GM23338 (cell line): ENCODE data around the gene MT4. TPM values are rescaled to one million over a fixed set of nuclear protein-coding genes. Genes with fewer than 3 reads are reported as not detected.

Experiments
- ATAC-seq: fragments of 200-7000 bp; cut with Tn5 transposase; 3 replicates; pipeline ENCODE4 v1.9.1; 2020
- DNase-seq: peaks from one replicate; pipeline ENCODE4 v3.0.0-alpha.2; 2015; ENCODE audit warnings: low spot score
- H2AFZ ChIP-seq: fragments of 200-600 bp; sonication (generic); 2 replicates; pipeline ENCODE4 v1.8.0; 2016; ENCODE audit warnings: antibody characterized with exemption, mild to moderate bottlenecking, moderate library complexity
- H3F3A ChIP-seq: fragments of 200-600 bp; sonication (generic); replicated peaks from 2 replicates; pipeline ENCODE4 v1.8.0; 2017; ENCODE audit warnings: antibody characterized with exemption, mixed run types, low read depth
- H3K27ac ChIP-seq: fragments of 200-600 bp; sonication (generic); 2 replicates; pipeline ENCODE4 v1.6.1; 2016; ENCODE audit warnings: low read depth
- H3K27me3 ChIP-seq: fragments of 200-600 bp; sonication (generic); 2 replicates; pipeline ENCODE4 v1.8.0; 2016; ENCODE audit warnings: mild to moderate bottlenecking, mixed run types, moderate library complexity; ENCODE audit not compliant: insufficient read depth
- H3K36me3 ChIP-seq: fragments of 200-600 bp; sonication (generic); 2 replicates; pipeline ENCODE4 v1.8.0; 2016; ENCODE audit warnings: mild to moderate bottlenecking; ENCODE audit not compliant: insufficient read depth
- H3K4me1 ChIP-seq: fragments of 200-600 bp; sonication (generic); 2 replicates; pipeline ENCODE4 v1.8.0; 2016; ENCODE audit warnings: mild to moderate bottlenecking, moderate library complexity; ENCODE audit not compliant: insufficient read depth
- H3K4me2 ChIP-seq: fragments of 200-600 bp; sonication (generic); 2 replicates; pipeline ENCODE4 v1.7.1; 2017; ENCODE audit warnings: mixed run types
- H3K4me3 ChIP-seq: fragments of 200-600 bp; sonication (generic); 2 replicates; pipeline ENCODE4 v1.6.1; 2016; ENCODE audit warnings: mixed run types
- H3K79me2 ChIP-seq: fragments of 200-600 bp; sonication (generic); replicated peaks from 2 replicates; pipeline ENCODE4 v1.8.0; 2017; ENCODE audit warnings: mild to moderate bottlenecking; ENCODE audit not compliant: insufficient read depth
- H3K9me2 ChIP-seq: fragments of 200-600 bp; sonication (generic); 2 replicates; pipeline ENCODE4 v1.8.0; 2017; ENCODE audit not compliant: insufficient read depth
- H4K20me1 ChIP-seq: fragments of 200-600 bp; sonication (generic); replicated peaks from 2 replicates; pipeline ENCODE4 v1.8.0; 2017; ENCODE audit warnings: mild to moderate bottlenecking; ENCODE audit not compliant: insufficient read depth
- H3K27ac Mint-ChIP-seq: 2 replicates; pipeline ENCODE4 v1.8.0; 2020; ENCODE audit warnings: inconsistent platforms, mild to moderate bottlenecking, moderate library complexity, mixed read lengths
- H3K27me3 Mint-ChIP-seq: 3 replicates; pipeline ENCODE4 v1.8.0; 2022; ENCODE audit warnings: low read depth, mild to moderate bottlenecking, moderate library complexity, mixed read lengths, inconsistent platforms; ENCODE audit not compliant: insufficient read depth, poor library complexity
- H3K36me3 Mint-ChIP-seq: 3 replicates; pipeline ENCODE4 v1.8.0; 2021; ENCODE audit warnings: low read depth, mild to moderate bottlenecking, inconsistent platforms, moderate library complexity, mixed read lengths
- H3K4me1 Mint-ChIP-seq: 3 replicates; pipeline ENCODE4 v1.8.0; 2020; ENCODE audit warnings: mild to moderate bottlenecking, inconsistent platforms, mixed read lengths
- H3K4me3 Mint-ChIP-seq: 3 replicates; pipeline ENCODE4 v1.8.0; 2021; ENCODE audit warnings: moderate library complexity, mild to moderate bottlenecking, inconsistent platforms, mixed read lengths
- H3K9me3 Mint-ChIP-seq: 3 replicates; pipeline ENCODE4 v1.8.0; 2020; ENCODE audit warnings: moderate library complexity, mild to moderate bottlenecking, inconsistent platforms, mixed read lengths
- ETS1 ChIP-seq: IDR thresholded peaks from 2 replicates; pipeline ENCODE4 v1.6.1; 2016; ENCODE audit warnings: antibody characterized with exemption
- NANOG ChIP-seq: IDR thresholded peaks from 2 replicates; pipeline ENCODE4 v1.6.1; 2016; ENCODE audit warnings: antibody characterized with exemption, borderline replicate concordance
- POLR2AphosphoS5 ChIP-seq: IDR thresholded peaks from 2 replicates; pipeline ENCODE4 v1.6.1; 2016; ENCODE audit warnings: antibody characterized with exemption, low read depth
- ZNF114 ChIP-seq: fragments of 250-450 bp; sonication (Bioruptor Pico); IDR thresholded peaks from 2 replicates; pipeline ENCODE4 v1.5.0; 2020; ENCODE audit warnings: mild to moderate bottlenecking, moderate library complexity
- ZNF331 ChIP-seq: fragments of 250-450 bp; sonication (Bioruptor Pico); IDR thresholded peaks from 2 replicates; pipeline ENCODE4 v1.5.0; 2020; ENCODE audit warnings: low read depth, mild to moderate bottlenecking, moderate library complexity
- polyA plus RNA-seq: library from polyadenylated mRNA; unstranded; fragments of >200 nt; fragmentation: Nextera tagmentation; extraction: Ambion mirVana; gene quantifications from 2 replicates; pipeline ENCODE4 v1.2.1, GENCODE V29; 2016
- total RNA-seq: library from RNA; depleted of rRNA; stranded (reverse); fragments of >200 nt; shearing (Covaris generic); gene quantifications from 2 replicates; pipeline ENCODE4 v1.2.3, GENCODE V29; 2014
- TF ChIP-seq, protein P1 (sequence below): fragments of 250-450 bp; sonication (Bioruptor Pico); IDR thresholded peaks from 2 replicates; pipeline ENCODE4 v1.5.0; 2020; ENCODE audit warnings: mild to moderate bottlenecking, moderate library complexity

MT4 gene
- total and polyA plus RNA-seq, 2 experiments from 2014 or later, result not detected

GRCh38 chr16:56591377-56592060 is 26.6 kb downstream of the MT4 start (continued):
- TF ChIP-seq, protein P1, sequence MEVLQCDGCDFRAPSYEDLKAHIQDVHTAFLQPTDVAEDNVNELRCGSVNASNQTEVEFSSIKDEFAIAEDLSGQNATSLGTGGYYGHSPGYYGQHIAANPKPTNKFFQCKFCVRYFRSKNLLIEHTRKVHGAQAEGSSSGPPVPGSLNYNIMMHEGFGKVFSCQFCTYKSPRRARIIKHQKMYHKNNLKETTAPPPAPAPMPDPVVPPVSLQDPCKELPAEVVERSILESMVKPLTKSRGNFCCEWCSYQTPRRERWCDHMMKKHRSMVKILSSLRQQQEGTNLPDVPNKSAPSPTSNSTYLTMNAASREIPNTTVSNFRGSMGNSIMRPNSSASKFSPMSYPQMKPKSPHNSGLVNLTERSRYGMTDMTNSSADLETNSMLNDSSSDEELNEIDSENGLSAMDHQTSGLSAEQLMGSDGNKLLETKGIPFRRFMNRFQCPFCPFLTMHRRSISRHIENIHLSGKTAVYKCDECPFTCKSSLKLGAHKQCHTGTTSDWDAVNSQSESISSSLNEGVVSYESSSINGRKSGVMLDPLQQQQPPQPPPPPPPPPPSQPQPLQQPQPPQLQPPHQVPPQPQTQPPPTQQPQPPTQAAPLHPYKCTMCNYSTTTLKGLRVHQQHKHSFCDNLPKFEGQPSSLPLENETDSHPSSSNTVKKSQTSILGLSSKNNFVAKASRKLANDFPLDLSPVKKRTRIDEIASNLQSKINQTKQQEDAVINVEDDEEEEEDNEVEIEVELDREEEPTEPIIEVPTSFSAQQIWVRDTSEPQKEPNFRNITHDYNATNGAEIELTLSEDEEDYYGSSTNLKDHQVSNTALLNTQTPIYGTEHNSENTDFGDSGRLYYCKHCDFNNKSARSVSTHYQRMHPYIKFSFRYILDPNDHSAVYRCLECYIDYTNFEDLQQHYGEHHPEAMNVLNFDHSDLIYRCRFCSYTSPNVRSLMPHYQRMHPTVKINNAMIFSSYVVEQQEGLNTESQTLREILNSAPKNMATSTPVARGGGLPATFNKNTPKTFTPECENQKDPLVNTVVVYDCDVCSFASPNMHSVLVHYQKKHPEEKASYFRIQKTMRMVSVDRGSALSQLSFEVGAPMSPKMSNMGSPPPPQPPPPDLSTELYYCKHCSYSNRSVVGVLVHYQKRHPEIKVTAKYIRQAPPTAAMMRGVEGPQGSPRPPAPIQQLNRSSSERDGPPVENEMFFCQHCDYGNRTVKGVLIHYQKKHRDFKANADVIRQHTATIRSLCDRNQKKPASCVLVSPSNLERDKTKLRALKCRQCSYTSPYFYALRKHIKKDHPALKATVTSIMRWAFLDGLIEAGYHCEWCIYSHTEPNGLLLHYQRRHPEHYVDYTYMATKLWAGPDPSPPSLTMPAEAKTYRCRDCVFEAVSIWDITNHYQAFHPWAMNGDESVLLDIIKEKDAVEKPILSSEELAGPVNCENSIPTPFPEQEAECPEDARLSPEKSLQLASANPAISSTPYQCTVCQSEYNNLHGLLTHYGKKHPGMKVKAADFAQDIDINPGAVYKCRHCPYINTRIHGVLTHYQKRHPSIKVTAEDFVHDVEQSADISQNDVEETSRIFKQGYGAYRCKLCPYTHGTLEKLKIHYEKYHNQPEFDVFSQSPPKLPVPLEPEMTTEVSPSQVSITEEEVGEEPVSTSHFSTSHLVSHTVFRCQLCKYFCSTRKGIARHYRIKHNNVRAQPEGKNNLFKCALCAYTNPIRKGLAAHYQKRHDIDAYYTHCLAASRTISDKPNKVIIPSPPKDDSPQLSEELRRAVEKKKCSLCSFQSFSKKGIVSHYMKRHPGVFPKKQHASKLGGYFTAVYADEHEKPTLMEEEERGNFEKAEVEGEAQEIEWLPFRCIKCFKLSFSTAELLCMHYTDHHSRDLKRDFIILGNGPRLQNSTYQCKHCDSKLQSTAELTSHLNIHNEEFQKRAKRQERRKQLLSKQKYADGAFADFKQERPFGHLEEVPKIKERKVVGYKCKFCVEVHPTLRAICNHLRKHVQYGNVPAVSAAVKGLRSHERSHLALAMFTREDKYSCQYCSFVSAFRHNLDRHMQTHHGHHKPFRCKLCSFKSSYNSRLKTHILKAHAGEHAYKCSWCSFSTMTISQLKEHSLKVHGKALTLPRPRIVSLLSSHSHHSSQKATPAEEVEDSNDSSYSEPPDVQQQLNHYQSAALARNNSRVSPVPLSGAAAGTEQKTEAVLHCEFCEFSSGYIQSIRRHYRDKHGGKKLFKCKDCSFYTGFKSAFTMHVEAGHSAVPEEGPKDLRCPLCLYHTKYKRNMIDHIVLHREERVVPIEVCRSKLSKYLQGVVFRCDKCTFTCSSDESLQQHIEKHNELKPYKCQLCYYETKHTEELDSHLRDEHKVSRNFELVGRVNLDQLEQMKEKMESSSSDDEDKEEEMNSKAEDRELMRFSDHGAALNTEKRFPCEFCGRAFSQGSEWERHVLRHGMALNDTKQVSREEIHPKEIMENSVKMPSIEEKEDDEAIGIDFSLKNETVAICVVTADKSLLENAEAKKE (CRISPR knock-in tag), result no peak
- TF ChIP-seq ETS1, result no peak
- TF ChIP-seq ZNF114 (CRISPR knock-in tag), result no peak
- no peak for TF ChIP-seq POLR2AphosphoS5
- no peak for TF ChIP-seq NANOG

GRCh38 chr16:56593573-56594291 is 28.9 kb downstream of the MT4 start:
- no peaks in the 10 kb centered on the region for H3F3A ChIP-seq
- ATAC-seq (no peak), DNase-seq (no peak)
- peaks cover 9% of the 10 kb centered on the region for H3K4me1 Mint-ChIP-seq
- H3K27me3 ChIP-seq, result peaks cover 51% of the 10 kb centered on the region
- no peaks in the 10 kb centered on the region for H3K9me2 ChIP-seq
- H3K36me3 ChIP-seq, result no peaks in the 10 kb centered on the region
- no peak overlapping the region for H3K4me2 ChIP-seq
- H3K27ac Mint-ChIP-seq, result no peak overlapping the region
- H3K4me3 Mint-ChIP-seq, result no peak overlapping the region
- no peak overlapping the region for H3K27ac ChIP-seq
- TF ChIP-seq ZNF331 (no peak), ZNF114 (CRISPR knock-in tag) (no peak)
- no peaks in the 10 kb centered on the region for H3K36me3 Mint-ChIP-seq
- H4K20me1 ChIP-seq, result no peaks in the 10 kb centered on the region
- H3K27me3 Mint-ChIP-seq, result peaks cover 37% of the 10 kb centered on the region
- H2AFZ ChIP-seq, result no peak overlapping the region
- H3K4me1 ChIP-seq, result no peaks in the 10 kb centered on the region
- H3K9me3 Mint-ChIP-seq, result no peaks in the 10 kb centered on the region
- H3K4me3 ChIP-seq, result no peak overlapping the region
- no peaks in the 10 kb centered on the region for H3K79me2 ChIP-seq
